Measurements from ENCODE around the gene SLC31A1. TPM values are rescaled to one million over a fixed set of nuclear protein-coding genes. Genes with fewer than 3 reads are reported as not detected.

Gene SLC31A1
- 1 to 10 TPM; 2.9 to 5.6 (median 4.3) TPM for total RNA-seq

DNA sequence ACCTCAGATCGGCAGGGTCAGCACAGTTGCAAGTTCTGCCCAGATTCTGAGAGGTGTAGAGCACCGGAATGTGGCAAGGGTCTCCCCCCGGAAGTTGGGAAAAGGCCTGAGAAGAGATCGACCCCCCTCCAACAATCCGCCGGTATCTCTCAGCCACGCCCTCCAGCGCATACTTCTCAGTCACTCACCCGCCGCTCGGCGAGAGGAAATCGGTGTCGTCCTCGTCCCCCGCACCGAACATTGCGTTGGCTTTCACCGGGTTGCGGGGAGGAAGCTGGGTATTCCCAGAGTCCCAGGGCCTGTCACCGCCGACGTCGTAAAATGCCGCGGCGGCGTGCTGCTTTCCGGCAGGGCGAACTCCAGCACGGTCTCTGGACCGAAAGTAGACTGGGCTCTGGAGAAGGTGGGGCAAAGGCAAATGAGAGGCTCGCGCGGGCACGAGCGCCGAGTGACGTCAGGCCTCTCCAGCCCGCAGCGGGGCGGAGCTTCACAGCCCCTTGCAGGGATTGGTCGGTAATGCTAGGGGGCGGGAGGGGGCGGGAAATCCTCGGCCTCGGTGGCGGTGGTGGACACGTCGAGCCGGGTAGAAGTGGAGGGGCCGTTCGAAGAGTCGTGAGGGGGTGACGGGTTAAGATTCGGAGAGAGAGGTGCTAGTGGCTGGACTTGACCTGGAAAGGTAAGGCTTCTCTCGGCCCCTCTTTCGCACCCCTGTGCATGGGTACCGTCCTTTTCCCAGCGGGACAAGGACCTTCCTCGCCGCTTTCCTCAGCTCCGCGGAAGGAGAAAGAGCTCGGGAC is at the start of gene SLC31A1, which contains the start of gene FKBP15:
Gene SLC31A1 (plus strand): TSS at position 542 of the 797 bp plus-strand sequence. CDS start 34,605 bp downstream, outside the sequence.
Gene FKBP15 (minus strand): TSS at position 275 of the 797 bp plus-strand sequence. CDS start 34 bp downstream, at position 241.
- TF ChIP-seq, protein P1, sequence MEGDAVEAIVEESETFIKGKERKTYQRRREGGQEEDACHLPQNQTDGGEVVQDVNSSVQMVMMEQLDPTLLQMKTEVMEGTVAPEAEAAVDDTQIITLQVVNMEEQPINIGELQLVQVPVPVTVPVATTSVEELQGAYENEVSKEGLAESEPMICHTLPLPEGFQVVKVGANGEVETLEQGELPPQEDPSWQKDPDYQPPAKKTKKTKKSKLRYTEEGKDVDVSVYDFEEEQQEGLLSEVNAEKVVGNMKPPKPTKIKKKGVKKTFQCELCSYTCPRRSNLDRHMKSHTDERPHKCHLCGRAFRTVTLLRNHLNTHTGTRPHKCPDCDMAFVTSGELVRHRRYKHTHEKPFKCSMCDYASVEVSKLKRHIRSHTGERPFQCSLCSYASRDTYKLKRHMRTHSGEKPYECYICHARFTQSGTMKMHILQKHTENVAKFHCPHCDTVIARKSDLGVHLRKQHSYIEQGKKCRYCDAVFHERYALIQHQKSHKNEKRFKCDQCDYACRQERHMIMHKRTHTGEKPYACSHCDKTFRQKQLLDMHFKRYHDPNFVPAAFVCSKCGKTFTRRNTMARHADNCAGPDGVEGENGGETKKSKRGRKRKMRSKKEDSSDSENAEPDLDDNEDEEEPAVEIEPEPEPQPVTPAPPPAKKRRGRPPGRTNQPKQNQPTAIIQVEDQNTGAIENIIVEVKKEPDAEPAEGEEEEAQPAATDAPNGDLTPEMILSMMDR (IDR thresholded peaks at IDR 0.05 in 4 of 5, conservative IDR thresholded peaks at IDR 0.05 in 1 of 5), result no peak
- peak; percentile 75 to 81 for TF ChIP-seq POLR2A (IDR thresholded peaks at IDR 0.05)
- intact Hi-C loops (cut with DNase I; ENCODE audit: low total_unique reads), result loop anchor here (1.0 to 10.0 kb wide), 4 partner anchors 54 to 186 kb away; partner anchors contain the start of genes CDC26, PRPF4, SLC31A2 and ZFP37
- peak within 1 kb of the TSS; percentile 80 to 97 (median 88) for H3K4me3 ChIP-seq
- peak within 1 kb of the TSS; percentile 92 to 97 (median 94) for H3K27ac ChIP-seq
- H3K9me3 ChIP-seq, result no peaks in the 10 kb centered on the region
- in situ Hi-C loops (cut with MboI; ENCODE audit: low sequenced_read_pairs in 4 of 4), result loop anchor here in 1 of 4 donors (25.0 kb wide), 1 partner anchor 1584 kb away; the partner anchor contains the start of gene DNAJC25
- H3K4me1 ChIP-seq, result peaks cover 32 to 36% of the 10 kb centered on the region in 2 donors
- no peaks in the 10 kb centered on the region for H3K36me3 ChIP-seq
- peak; percentile 96 to 98 for DNase-seq
- ATAC-seq, result peak; percentile 99
- H3K27me3 ChIP-seq, result no peaks in the 10 kb centered on the region

DNA sequence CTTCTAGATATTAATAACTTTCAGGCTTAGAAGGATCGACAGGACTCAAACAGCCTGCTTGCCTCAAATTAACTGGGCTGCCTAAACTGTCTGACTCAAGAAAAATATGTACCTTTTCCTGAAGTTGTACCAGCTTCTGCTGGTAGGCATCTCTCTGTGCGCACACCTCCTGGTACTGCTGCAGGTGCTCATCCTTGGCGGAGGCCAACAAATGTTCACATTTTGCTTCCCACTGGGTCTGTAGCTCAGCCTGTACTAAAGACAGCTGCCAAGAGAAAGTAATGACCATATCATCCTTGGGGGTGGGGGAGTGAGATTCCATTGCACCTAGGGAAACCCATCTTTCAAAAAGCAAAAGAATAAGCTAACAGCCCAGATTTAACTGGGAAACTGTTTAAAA is 48.0 kb upstream of the SLC31A1 start:
- in situ Hi-C loops (cut with MboI; ENCODE audit: low sequenced_read_pairs in 4 of 4), result no loop called here
- Histone ChIP-seq H3K9me3 (no peaks in the 10 kb centered on the region), H3K36me3 (peaks cover 6 to 90% of the 10 kb centered on the region in 2 donors), H3K4me1 (no peaks in the 10 kb centered on the region), H3K27ac (no peak overlapping the region), H3K27me3 (no peaks in the 10 kb centered on the region), H3K4me3 (no peak overlapping the region)
- DNase-seq, result no peak
- intact Hi-C loops (cut with DNase I; ENCODE audit: low total_unique reads), result no loop called here
- TF ChIP-seq, protein P1 (IDR thresholded peaks at IDR 0.05 in 4 of 5, conservative IDR thresholded peaks at IDR 0.05 in 1 of 5), result no peak
- TF ChIP-seq POLR2A (IDR thresholded peaks at IDR 0.05), result no peak
- ATAC-seq, result no peak

DNA sequence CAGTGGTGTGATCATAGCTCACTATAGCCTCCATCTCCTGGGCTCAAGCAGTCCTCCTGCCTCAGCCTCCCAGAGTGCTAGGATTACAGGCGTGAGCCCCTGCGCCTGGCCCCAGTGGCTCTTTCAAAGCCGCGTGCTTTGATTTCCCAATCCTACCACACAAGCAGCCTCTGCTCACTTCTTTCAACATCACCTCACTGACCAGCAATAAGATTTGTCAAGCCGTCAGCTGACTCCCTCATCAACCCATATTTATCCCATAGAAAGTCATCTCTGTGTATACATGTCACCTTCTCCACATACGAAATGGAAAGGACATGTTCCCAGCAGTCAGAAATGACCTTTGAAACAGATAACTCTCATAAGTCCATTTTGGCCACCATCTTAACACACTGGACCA is 44.5 kb upstream of the SLC31A1 start:
- Histone ChIP-seq H3K4me1 (no peaks in the 10 kb centered on the region), H3K9me3 (no peaks in the 10 kb centered on the region), H3K4me3 (no peak overlapping the region), H3K36me3 (peaks cover 0 to 88% of the 10 kb centered on the region in 2 donors), H3K27me3 (no peaks in the 10 kb centered on the region), H3K27ac (no peak overlapping the region)
- ATAC-seq, result no peak
- in situ Hi-C loops (cut with MboI; ENCODE audit: low sequenced_read_pairs in 4 of 4) (no loop called here), intact Hi-C loops (cut with DNase I; ENCODE audit: low total_unique reads) (no loop called here)
- TF ChIP-seq, protein P1 (IDR thresholded peaks at IDR 0.05 in 4 of 5, conservative IDR thresholded peaks at IDR 0.05 in 1 of 5), result no peak
- no peak for TF ChIP-seq POLR2A (IDR thresholded peaks at IDR 0.05)
- no peak for DNase-seq

DNA sequence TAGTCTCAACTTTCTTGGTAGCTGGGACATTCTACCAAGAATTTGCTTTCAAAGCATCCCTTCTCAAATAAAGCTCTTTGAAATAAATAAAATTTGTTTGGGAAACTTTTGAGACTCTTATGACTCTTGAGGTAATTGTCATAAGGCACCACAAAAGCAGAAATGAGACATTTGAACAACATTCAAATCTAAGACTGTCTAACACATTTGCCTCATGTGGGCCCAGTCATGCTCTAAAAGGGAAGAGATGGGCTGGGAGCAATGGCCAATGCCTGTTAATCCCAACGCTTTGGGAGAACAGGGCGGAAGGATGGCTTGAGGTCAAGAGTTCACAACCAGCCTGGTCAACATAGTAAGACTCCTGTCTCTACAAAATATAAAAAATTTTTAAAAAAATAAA is 44.1 kb upstream of the SLC31A1 start:
- in situ Hi-C loops (cut with MboI; ENCODE audit: low sequenced_read_pairs in 4 of 4) (no loop called here), intact Hi-C loops (cut with DNase I; ENCODE audit: low total_unique reads) (no loop called here)
- no peak for DNase-seq
- H3K27me3 ChIP-seq, result no peaks in the 10 kb centered on the region
- no peaks in the 10 kb centered on the region for H3K9me3 ChIP-seq
- H3K4me1 ChIP-seq, result no peaks in the 10 kb centered on the region
- no peak overlapping the region for H3K4me3 ChIP-seq
- H3K27ac ChIP-seq, result no peak overlapping the region
- no peak for ATAC-seq
- no peak for TF ChIP-seq POLR2A (IDR thresholded peaks at IDR 0.05)
- TF ChIP-seq, protein P1 (IDR thresholded peaks at IDR 0.05 in 4 of 5, conservative IDR thresholded peaks at IDR 0.05 in 1 of 5), result no peak
- H3K36me3 ChIP-seq, result peaks cover 0 to 91% of the 10 kb centered on the region in 2 donors
